HG03097 (cell line): ENCODE data around the gene KIAA0232.

Experiments used
- ATAC-seq: cut with Tn5 transposase; IDR thresholded peaks from one replicate; pipeline ENCODE4 v1.9.1; 2021; ENCODE audit not compliant: unreplicated experiment, low FRiP score

KIAA0232 gene

GRCh38 chr4:6840062-6840976 is 57.8 kb downstream of the KIAA0232 start:
- ATAC-seq, result no peak

- no peak for ATAC-seq
Measured at GRCh38 chr4:6845027-6845426, 62.5 kb downstream of the KIAA0232 start.

- no peak for ATAC-seq
Measured at GRCh38 chr4:6845574-6845973, 63.0 kb downstream of the KIAA0232 start.

GRCh38 chr4:6847178-6847577 is 64.7 kb downstream of the KIAA0232 start:
- no peak for ATAC-seq

GRCh38 chr4:6848717-6849305 is 66.3 kb downstream of the KIAA0232 start:
- no peak for ATAC-seq

GRCh38 chr4:6849691-6850090 is 67.2 kb downstream of the KIAA0232 start:
- no peak for ATAC-seq

GRCh38 chr4:6851431-6851830 is 68.9 kb downstream of the KIAA0232 start:
- ATAC-seq, result no peak

GRCh38 chr4:6851962-6852361 is 69.4 kb downstream of the KIAA0232 start:
- no peak for ATAC-seq

GRCh38 chr4:6852582-6852981 is 70.1 kb downstream of the KIAA0232 start:
- ATAC-seq, result no peak

- no peak for ATAC-seq
Measured at GRCh38 chr4:6854098-6854744, 71.7 kb downstream of the KIAA0232 start.

GRCh38 chr4:6855692-6856297 is 73.3 kb downstream of the KIAA0232 start:
- peak; percentile 89 for ATAC-seq

GRCh38 chr4:6856391-6856790 is 73.9 kb downstream of the KIAA0232 start:
- no peak for ATAC-seq

- no peak for ATAC-seq
Measured at GRCh38 chr4:6857009-6857882, 74.7 kb downstream of the KIAA0232 start.

GRCh38 chr4:6858997-6859396 is 76.5 kb downstream of the KIAA0232 start:
- ATAC-seq, result no peak

GRCh38 chr4:6859543-6859942 is 77.0 kb downstream of the KIAA0232 start:
- ATAC-seq, result no peak

GRCh38 chr4:6868386-6868785 is 85.9 kb downstream of the KIAA0232 start:
- ATAC-seq, result no peak

GRCh38 chr4:6869944-6870343 is 87.4 kb downstream of the KIAA0232 start:
- ATAC-seq, result no peak

- no peak for ATAC-seq
Measured at GRCh38 chr4:6873291-6873690, 90.8 kb downstream of the KIAA0232 start.

- no peak for ATAC-seq
Measured at GRCh38 chr4:6873792-6874461, 91.4 kb downstream of the KIAA0232 start.

- ATAC-seq, result no peak
Measured at GRCh38 chr4:6874981-6875380, 92.5 kb downstream of the KIAA0232 start.
